GM23338 (cell line): ENCODE measurements around the gene PCSK4. TPM values are rescaled to one million over a fixed set of nuclear protein-coding genes. Genes with fewer than 3 reads are reported as not detected.

Source experiments
- ATAC-seq: fragments of 200-7000 bp; cut with Tn5 transposase; 3 replicates; pipeline ENCODE4 v1.9.1; 2020
- DNase-seq: peaks from one replicate; pipeline ENCODE4 v3.0.0-alpha.2; 2015; ENCODE audit warnings: low spot score
- H2AFZ ChIP-seq: fragments of 200-600 bp; sonication (generic); 2 replicates; pipeline ENCODE4 v1.8.0; 2016; ENCODE audit warnings: antibody characterized with exemption, mild to moderate bottlenecking, moderate library complexity
- H3F3A ChIP-seq: fragments of 200-600 bp; sonication (generic); replicated peaks from 2 replicates; pipeline ENCODE4 v1.8.0; 2017; ENCODE audit warnings: antibody characterized with exemption, mixed run types, low read depth
- H3K27ac ChIP-seq: fragments of 200-600 bp; sonication (generic); 2 replicates; pipeline ENCODE4 v1.6.1; 2016; ENCODE audit warnings: low read depth
- H3K27me3 ChIP-seq: fragments of 200-600 bp; sonication (generic); 2 replicates; pipeline ENCODE4 v1.8.0; 2016; ENCODE audit warnings: mild to moderate bottlenecking, mixed run types, moderate library complexity; ENCODE audit not compliant: insufficient read depth
- H3K36me3 ChIP-seq: fragments of 200-600 bp; sonication (generic); 2 replicates; pipeline ENCODE4 v1.8.0; 2016; ENCODE audit warnings: mild to moderate bottlenecking; ENCODE audit not compliant: insufficient read depth
- H3K4me1 ChIP-seq: fragments of 200-600 bp; sonication (generic); 2 replicates; pipeline ENCODE4 v1.8.0; 2016; ENCODE audit warnings: mild to moderate bottlenecking, moderate library complexity; ENCODE audit not compliant: insufficient read depth
- H3K4me2 ChIP-seq: fragments of 200-600 bp; sonication (generic); 2 replicates; pipeline ENCODE4 v1.7.1; 2017; ENCODE audit warnings: mixed run types
- H3K4me3 ChIP-seq: fragments of 200-600 bp; sonication (generic); 2 replicates; pipeline ENCODE4 v1.6.1; 2016; ENCODE audit warnings: mixed run types
- H3K79me2 ChIP-seq: fragments of 200-600 bp; sonication (generic); replicated peaks from 2 replicates; pipeline ENCODE4 v1.8.0; 2017; ENCODE audit warnings: mild to moderate bottlenecking; ENCODE audit not compliant: insufficient read depth
- H3K9me2 ChIP-seq: fragments of 200-600 bp; sonication (generic); 2 replicates; pipeline ENCODE4 v1.8.0; 2017; ENCODE audit not compliant: insufficient read depth
- H4K20me1 ChIP-seq: fragments of 200-600 bp; sonication (generic); replicated peaks from 2 replicates; pipeline ENCODE4 v1.8.0; 2017; ENCODE audit warnings: mild to moderate bottlenecking; ENCODE audit not compliant: insufficient read depth
- H3K27ac Mint-ChIP-seq: 2 replicates; pipeline ENCODE4 v1.8.0; 2020; ENCODE audit warnings: inconsistent platforms, mild to moderate bottlenecking, moderate library complexity, mixed read lengths
- H3K27me3 Mint-ChIP-seq: 3 replicates; pipeline ENCODE4 v1.8.0; 2022; ENCODE audit warnings: low read depth, mild to moderate bottlenecking, moderate library complexity, mixed read lengths, inconsistent platforms; ENCODE audit not compliant: insufficient read depth, poor library complexity
- H3K36me3 Mint-ChIP-seq: 3 replicates; pipeline ENCODE4 v1.8.0; 2021; ENCODE audit warnings: low read depth, mild to moderate bottlenecking, inconsistent platforms, moderate library complexity, mixed read lengths
- H3K4me1 Mint-ChIP-seq: 3 replicates; pipeline ENCODE4 v1.8.0; 2020; ENCODE audit warnings: mild to moderate bottlenecking, inconsistent platforms, mixed read lengths
- H3K4me3 Mint-ChIP-seq: 3 replicates; pipeline ENCODE4 v1.8.0; 2021; ENCODE audit warnings: moderate library complexity, mild to moderate bottlenecking, inconsistent platforms, mixed read lengths
- H3K9me3 Mint-ChIP-seq: 3 replicates; pipeline ENCODE4 v1.8.0; 2020; ENCODE audit warnings: moderate library complexity, mild to moderate bottlenecking, inconsistent platforms, mixed read lengths
- CREB1 ChIP-seq: fragments of 250-450 bp; sonication (Bioruptor Pico); IDR thresholded peaks from 2 replicates; pipeline ENCODE4 v1.5.0; 2020; ENCODE audit warnings: low read depth, mild to moderate bottlenecking, moderate library complexity
- EZH2 ChIP-seq: fragments of 200-600 bp; sonication (generic); IDR thresholded peaks from one replicate; pipeline ENCODE4 v1.8.0; 2017; ENCODE audit warnings: antibody characterized with exemption, mild to moderate bottlenecking, low read depth; ENCODE audit not compliant: unreplicated experiment
- EZH2phosphoT487 ChIP-seq: fragments of 200-600 bp; sonication (generic); IDR thresholded peaks from one replicate; pipeline ENCODE4 v1.8.1; 2018; ENCODE audit warnings: antibody characterized with exemption; ENCODE audit not compliant: unreplicated experiment
- JUNB ChIP-seq: IDR thresholded peaks from one replicate; pipeline ENCODE4 v1.6.1; 2016; ENCODE audit warnings: antibody characterized with exemption; ENCODE audit not compliant: unreplicated experiment
- NANOG ChIP-seq: IDR thresholded peaks from 2 replicates; pipeline ENCODE4 v1.6.1; 2016; ENCODE audit warnings: antibody characterized with exemption, borderline replicate concordance
- POLR2AphosphoS5 ChIP-seq: IDR thresholded peaks from 2 replicates; pipeline ENCODE4 v1.6.1; 2016; ENCODE audit warnings: antibody characterized with exemption, low read depth
- STAT1 ChIP-seq: IDR thresholded peaks from one replicate; pipeline ENCODE4 v1.6.1; 2016; ENCODE audit warnings: antibody characterized with exemption; ENCODE audit not compliant: unreplicated experiment
- ZNF114 ChIP-seq: fragments of 250-450 bp; sonication (Bioruptor Pico); IDR thresholded peaks from 2 replicates; pipeline ENCODE4 v1.5.0; 2020; ENCODE audit warnings: mild to moderate bottlenecking, moderate library complexity
- ZNF331 ChIP-seq: fragments of 250-450 bp; sonication (Bioruptor Pico); IDR thresholded peaks from 2 replicates; pipeline ENCODE4 v1.5.0; 2020; ENCODE audit warnings: low read depth, mild to moderate bottlenecking, moderate library complexity
- polyA plus RNA-seq: library from polyadenylated mRNA; unstranded; fragments of >200 nt; fragmentation: Nextera tagmentation; extraction: Ambion mirVana; gene quantifications from 2 replicates; pipeline ENCODE4 v1.2.1, GENCODE V29; 2016
- total RNA-seq: library from RNA; depleted of rRNA; stranded (reverse); fragments of >200 nt; shearing (Covaris generic); gene quantifications from 2 replicates; pipeline ENCODE4 v1.2.3, GENCODE V29; 2014
- TF ChIP-seq, protein P1 (sequence below), 2 experiments: fragments of 200-600 bp in 1 of 2; sonication (generic) in 1 of 2; conservative IDR thresholded peaks; 2 replicates each; pipeline versions ENCODE4 v1.5.1 to v1.6.1; 2016 to 2017; ENCODE audit warnings: antibody characterized with exemption in 2 of 2, low read depth in 2 of 2, mild to moderate bottlenecking in 2 of 2, moderate library complexity in 1 of 2
- TF ChIP-seq, protein P2 (sequence below): fragments of 250-450 bp; sonication (Bioruptor Pico); IDR thresholded peaks from 2 replicates; pipeline ENCODE4 v1.5.0; 2020; ENCODE audit warnings: mild to moderate bottlenecking, moderate library complexity
- TF ChIP-seq, protein P3 (sequence below): IDR thresholded peaks from one replicate; pipeline ENCODE4 v1.6.1; 2018; ENCODE audit warnings: antibody characterized with exemption; ENCODE audit not compliant: unreplicated experiment
- TF ChIP-seq, protein P4 (sequence below): IDR thresholded peaks from 2 replicates; pipeline ENCODE4 v1.6.1; 2016; ENCODE audit warnings: antibody characterized with exemption

Gene PCSK4
- total and polyA plus RNA-seq, 2 experiments from 2014 or later: 3.8 to 15.1 TPM

DNA sequence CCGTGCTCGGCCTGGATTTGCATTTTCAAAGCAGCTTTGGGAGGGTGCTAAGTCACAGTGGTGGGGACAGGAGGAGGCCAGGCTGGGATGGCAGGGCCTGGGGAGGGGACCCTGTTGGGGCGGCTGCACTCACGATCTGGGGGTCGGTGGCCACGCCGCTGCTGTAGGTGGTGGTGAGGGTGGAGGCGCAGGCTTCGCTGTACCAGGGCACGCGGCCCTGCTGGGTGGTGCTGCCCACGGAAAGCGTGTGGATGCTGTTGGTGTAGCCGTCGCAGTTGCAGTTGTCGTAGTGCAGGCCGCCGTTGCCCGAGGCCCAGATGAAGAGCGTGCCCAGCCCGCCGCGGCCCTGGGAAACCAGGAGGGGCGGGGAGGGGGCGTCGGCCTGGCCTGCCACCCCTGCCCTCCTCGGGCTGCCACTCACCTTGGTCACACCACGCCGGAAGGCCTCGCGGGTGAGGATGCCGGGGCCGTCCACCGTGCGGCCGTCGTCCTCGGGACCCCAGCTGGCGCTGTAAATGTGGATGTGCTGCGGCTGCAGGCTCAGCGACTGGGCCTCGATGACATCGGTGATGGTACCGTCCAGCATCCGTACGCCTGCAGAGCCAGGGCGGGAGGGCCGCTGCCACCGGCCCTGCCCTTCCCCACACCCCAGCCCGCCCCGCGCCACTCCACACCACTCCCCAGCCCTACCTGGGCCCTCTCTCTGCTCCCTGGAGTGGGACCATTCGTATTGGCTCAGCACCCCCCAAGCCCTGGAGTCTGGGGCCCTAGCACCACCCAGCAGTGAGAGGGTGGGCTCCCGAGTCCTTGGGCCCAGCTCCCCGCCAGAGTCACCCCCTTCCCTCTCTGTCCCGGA, 3.2 kb downstream of the PCSK4 start:
- TF ChIP-seq, protein P1, sequence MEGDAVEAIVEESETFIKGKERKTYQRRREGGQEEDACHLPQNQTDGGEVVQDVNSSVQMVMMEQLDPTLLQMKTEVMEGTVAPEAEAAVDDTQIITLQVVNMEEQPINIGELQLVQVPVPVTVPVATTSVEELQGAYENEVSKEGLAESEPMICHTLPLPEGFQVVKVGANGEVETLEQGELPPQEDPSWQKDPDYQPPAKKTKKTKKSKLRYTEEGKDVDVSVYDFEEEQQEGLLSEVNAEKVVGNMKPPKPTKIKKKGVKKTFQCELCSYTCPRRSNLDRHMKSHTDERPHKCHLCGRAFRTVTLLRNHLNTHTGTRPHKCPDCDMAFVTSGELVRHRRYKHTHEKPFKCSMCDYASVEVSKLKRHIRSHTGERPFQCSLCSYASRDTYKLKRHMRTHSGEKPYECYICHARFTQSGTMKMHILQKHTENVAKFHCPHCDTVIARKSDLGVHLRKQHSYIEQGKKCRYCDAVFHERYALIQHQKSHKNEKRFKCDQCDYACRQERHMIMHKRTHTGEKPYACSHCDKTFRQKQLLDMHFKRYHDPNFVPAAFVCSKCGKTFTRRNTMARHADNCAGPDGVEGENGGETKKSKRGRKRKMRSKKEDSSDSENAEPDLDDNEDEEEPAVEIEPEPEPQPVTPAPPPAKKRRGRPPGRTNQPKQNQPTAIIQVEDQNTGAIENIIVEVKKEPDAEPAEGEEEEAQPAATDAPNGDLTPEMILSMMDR (conservative IDR thresholded peaks at IDR 0.05; ENCODE audit: low read depth in 2 of 2): no peak
- TF ChIP-seq POLR2AphosphoS5 (no peak), ZNF331 (CRISPR knock-in tag) (no peak), EZH2phosphoT487 (no peak), STAT1 (no peak), ZNF114 (CRISPR knock-in tag) (no peak), EZH2 (no peak), NANOG (no peak), CREB1 (CRISPR knock-in tag) (no peak), JUNB (no peak)
- TF ChIP-seq, protein P2, sequence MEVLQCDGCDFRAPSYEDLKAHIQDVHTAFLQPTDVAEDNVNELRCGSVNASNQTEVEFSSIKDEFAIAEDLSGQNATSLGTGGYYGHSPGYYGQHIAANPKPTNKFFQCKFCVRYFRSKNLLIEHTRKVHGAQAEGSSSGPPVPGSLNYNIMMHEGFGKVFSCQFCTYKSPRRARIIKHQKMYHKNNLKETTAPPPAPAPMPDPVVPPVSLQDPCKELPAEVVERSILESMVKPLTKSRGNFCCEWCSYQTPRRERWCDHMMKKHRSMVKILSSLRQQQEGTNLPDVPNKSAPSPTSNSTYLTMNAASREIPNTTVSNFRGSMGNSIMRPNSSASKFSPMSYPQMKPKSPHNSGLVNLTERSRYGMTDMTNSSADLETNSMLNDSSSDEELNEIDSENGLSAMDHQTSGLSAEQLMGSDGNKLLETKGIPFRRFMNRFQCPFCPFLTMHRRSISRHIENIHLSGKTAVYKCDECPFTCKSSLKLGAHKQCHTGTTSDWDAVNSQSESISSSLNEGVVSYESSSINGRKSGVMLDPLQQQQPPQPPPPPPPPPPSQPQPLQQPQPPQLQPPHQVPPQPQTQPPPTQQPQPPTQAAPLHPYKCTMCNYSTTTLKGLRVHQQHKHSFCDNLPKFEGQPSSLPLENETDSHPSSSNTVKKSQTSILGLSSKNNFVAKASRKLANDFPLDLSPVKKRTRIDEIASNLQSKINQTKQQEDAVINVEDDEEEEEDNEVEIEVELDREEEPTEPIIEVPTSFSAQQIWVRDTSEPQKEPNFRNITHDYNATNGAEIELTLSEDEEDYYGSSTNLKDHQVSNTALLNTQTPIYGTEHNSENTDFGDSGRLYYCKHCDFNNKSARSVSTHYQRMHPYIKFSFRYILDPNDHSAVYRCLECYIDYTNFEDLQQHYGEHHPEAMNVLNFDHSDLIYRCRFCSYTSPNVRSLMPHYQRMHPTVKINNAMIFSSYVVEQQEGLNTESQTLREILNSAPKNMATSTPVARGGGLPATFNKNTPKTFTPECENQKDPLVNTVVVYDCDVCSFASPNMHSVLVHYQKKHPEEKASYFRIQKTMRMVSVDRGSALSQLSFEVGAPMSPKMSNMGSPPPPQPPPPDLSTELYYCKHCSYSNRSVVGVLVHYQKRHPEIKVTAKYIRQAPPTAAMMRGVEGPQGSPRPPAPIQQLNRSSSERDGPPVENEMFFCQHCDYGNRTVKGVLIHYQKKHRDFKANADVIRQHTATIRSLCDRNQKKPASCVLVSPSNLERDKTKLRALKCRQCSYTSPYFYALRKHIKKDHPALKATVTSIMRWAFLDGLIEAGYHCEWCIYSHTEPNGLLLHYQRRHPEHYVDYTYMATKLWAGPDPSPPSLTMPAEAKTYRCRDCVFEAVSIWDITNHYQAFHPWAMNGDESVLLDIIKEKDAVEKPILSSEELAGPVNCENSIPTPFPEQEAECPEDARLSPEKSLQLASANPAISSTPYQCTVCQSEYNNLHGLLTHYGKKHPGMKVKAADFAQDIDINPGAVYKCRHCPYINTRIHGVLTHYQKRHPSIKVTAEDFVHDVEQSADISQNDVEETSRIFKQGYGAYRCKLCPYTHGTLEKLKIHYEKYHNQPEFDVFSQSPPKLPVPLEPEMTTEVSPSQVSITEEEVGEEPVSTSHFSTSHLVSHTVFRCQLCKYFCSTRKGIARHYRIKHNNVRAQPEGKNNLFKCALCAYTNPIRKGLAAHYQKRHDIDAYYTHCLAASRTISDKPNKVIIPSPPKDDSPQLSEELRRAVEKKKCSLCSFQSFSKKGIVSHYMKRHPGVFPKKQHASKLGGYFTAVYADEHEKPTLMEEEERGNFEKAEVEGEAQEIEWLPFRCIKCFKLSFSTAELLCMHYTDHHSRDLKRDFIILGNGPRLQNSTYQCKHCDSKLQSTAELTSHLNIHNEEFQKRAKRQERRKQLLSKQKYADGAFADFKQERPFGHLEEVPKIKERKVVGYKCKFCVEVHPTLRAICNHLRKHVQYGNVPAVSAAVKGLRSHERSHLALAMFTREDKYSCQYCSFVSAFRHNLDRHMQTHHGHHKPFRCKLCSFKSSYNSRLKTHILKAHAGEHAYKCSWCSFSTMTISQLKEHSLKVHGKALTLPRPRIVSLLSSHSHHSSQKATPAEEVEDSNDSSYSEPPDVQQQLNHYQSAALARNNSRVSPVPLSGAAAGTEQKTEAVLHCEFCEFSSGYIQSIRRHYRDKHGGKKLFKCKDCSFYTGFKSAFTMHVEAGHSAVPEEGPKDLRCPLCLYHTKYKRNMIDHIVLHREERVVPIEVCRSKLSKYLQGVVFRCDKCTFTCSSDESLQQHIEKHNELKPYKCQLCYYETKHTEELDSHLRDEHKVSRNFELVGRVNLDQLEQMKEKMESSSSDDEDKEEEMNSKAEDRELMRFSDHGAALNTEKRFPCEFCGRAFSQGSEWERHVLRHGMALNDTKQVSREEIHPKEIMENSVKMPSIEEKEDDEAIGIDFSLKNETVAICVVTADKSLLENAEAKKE (CRISPR knock-in tag): no peak
- TF ChIP-seq, protein P3, sequence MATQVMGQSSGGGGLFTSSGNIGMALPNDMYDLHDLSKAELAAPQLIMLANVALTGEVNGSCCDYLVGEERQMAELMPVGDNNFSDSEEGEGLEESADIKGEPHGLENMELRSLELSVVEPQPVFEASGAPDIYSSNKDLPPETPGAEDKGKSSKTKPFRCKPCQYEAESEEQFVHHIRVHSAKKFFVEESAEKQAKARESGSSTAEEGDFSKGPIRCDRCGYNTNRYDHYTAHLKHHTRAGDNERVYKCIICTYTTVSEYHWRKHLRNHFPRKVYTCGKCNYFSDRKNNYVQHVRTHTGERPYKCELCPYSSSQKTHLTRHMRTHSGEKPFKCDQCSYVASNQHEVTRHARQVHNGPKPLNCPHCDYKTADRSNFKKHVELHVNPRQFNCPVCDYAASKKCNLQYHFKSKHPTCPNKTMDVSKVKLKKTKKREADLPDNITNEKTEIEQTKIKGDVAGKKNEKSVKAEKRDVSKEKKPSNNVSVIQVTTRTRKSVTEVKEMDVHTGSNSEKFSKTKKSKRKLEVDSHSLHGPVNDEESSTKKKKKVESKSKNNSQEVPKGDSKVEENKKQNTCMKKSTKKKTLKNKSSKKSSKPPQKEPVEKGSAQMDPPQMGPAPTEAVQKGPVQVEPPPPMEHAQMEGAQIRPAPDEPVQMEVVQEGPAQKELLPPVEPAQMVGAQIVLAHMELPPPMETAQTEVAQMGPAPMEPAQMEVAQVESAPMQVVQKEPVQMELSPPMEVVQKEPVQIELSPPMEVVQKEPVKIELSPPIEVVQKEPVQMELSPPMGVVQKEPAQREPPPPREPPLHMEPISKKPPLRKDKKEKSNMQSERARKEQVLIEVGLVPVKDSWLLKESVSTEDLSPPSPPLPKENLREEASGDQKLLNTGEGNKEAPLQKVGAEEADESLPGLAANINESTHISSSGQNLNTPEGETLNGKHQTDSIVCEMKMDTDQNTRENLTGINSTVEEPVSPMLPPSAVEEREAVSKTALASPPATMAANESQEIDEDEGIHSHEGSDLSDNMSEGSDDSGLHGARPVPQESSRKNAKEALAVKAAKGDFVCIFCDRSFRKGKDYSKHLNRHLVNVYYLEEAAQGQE: no peak
- TF ChIP-seq, protein P4, sequence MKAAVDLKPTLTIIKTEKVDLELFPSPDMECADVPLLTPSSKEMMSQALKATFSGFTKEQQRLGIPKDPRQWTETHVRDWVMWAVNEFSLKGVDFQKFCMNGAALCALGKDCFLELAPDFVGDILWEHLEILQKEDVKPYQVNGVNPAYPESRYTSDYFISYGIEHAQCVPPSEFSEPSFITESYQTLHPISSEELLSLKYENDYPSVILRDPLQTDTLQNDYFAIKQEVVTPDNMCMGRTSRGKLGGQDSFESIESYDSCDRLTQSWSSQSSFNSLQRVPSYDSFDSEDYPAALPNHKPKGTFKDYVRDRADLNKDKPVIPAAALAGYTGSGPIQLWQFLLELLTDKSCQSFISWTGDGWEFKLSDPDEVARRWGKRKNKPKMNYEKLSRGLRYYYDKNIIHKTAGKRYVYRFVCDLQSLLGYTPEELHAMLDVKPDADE: no peak
- H3K4me1 ChIP-seq: 0 out of 2 replicates have a peak, but pooled peaks cover 4% of the 10 kb centered on the region
- no peak overlapping the region for H3K27ac Mint-ChIP-seq

More for the DNA sequence above, 3.2 kb downstream of the PCSK4 start:
- Histone ChIP-seq H4K20me1 (no peaks in the 10 kb centered on the region), H3K79me2 (no peaks in the 10 kb centered on the region), H3F3A (no peaks in the 10 kb centered on the region), H3K27ac (no peak overlapping the region), H3K27me3 (peaks cover 7% of the 10 kb centered on the region), H3K36me3 (no peaks in the 10 kb centered on the region), H3K4me2 (no peak overlapping the region), H3K9me2 (no peaks in the 10 kb centered on the region), H3K4me3 (no peak overlapping the region), H2AFZ (no peak overlapping the region)
- H3K9me3 Mint-ChIP-seq: no peaks in the 10 kb centered on the region
- DNase-seq (no peak), ATAC-seq (no peak)
- peaks cover 6% of the 10 kb centered on the region for H3K4me1 Mint-ChIP-seq
- peaks cover 13% of the 10 kb centered on the region for H3K27me3 Mint-ChIP-seq
- no peak overlapping the region for H3K4me3 Mint-ChIP-seq
- H3K36me3 Mint-ChIP-seq: no peaks in the 10 kb centered on the region
